ENCODE measurements around the gene SMAD5. TPM values are rescaled to one million over a fixed set of nuclear protein-coding genes. Genes with fewer than 3 reads are reported as not detected.

Gene SMAD5
- total and polyA plus RNA-seq, 5 donors from 2014 or later: 3.5 to 12.0 (median 4.5) TPM

GRCh38 chr5:136213919-136214493, 81.4 kb downstream of the SMAD5 start:
- Histone ChIP-seq H3K27me3 (ENCODE audit: control insufficient read depth, insufficient read depth, low read length) (no peaks in the 10 kb centered on the region), H3K27ac (ENCODE audit: insufficient read depth, low read length, poor library complexity, severe bottlenecking) (no peak overlapping the region), H3K9me3 (ENCODE audit: control insufficient read depth in 2 of 2, low read length in 2 of 2) (no peaks in the 10 kb centered on the region), H3K4me3 (ENCODE audit: low read depth, low read length) (no peak overlapping the region), H3K4me1 (ENCODE audit: control insufficient read depth, insufficient read depth, low read length, poor library complexity, severe bottlenecking) (no peaks in the 10 kb centered on the region), H3K36me3 (ENCODE audit: control insufficient read depth, insufficient read depth, low read length) (no peaks in the 10 kb centered on the region)
- no peak overlapping the region for H3K4me3 Mint-ChIP-seq
- no peak for ATAC-seq (ENCODE audit: low read depth in 2 of 2)
- H3K27me3 Mint-ChIP-seq: peaks cover 15% of the 10 kb centered on the region
- DNase-seq: no peak
- no peak overlapping the region for H3K27ac Mint-ChIP-seq
- H3K36me3 Mint-ChIP-seq: no peaks in the 10 kb centered on the region
- H3K4me1 Mint-ChIP-seq: no peaks in the 10 kb centered on the region
- H3K9me3 Mint-ChIP-seq: no peaks in the 10 kb centered on the region

GRCh38 chr5:136215812-136216211, 83.2 kb downstream of the SMAD5 start:
- Mint-ChIP-seq H3K4me1 (no peaks in the 10 kb centered on the region), H3K27me3 (peaks cover 17% of the 10 kb centered on the region), H3K9me3 (peaks cover 0 to 5% (median 3%) of the 10 kb centered on the region in 7 donors), H3K27ac (no peak overlapping the region), H3K36me3 (no peaks in the 10 kb centered on the region), H3K4me3 (no peak overlapping the region)
- Histone ChIP-seq H3K36me3 (ENCODE audit: control insufficient read depth, insufficient read depth, low read length) (no peaks in the 10 kb centered on the region), H3K27ac (ENCODE audit: insufficient read depth, low read length, poor library complexity, severe bottlenecking) (no peak overlapping the region), H3K4me1 (ENCODE audit: control insufficient read depth, insufficient read depth, low read length, poor library complexity, severe bottlenecking) (no peaks in the 10 kb centered on the region), H3K4me3 (ENCODE audit: low read depth, low read length) (no peak overlapping the region), H3K9me3 (ENCODE audit: control insufficient read depth in 2 of 2, low read length in 2 of 2) (no peaks in the 10 kb centered on the region), H3K27me3 (ENCODE audit: control insufficient read depth, insufficient read depth, low read length) (no peaks in the 10 kb centered on the region)
- DNase-seq: no peak
- no peak for ATAC-seq (ENCODE audit: low read depth in 2 of 2)

GRCh38 chr5:136216230-136216629, 83.6 kb downstream of the SMAD5 start:
- no peaks in the 10 kb centered on the region for H3K27me3 ChIP-seq (ENCODE audit: control insufficient read depth, insufficient read depth, low read length)
- H3K36me3 ChIP-seq (ENCODE audit: control insufficient read depth, insufficient read depth, low read length): no peaks in the 10 kb centered on the region
- H3K36me3 Mint-ChIP-seq: no peaks in the 10 kb centered on the region
- no peaks in the 10 kb centered on the region for H3K4me1 Mint-ChIP-seq
- DNase-seq (no peak), ATAC-seq (ENCODE audit: low read depth in 2 of 2) (no peak)
- no peaks in the 10 kb centered on the region for H3K9me3 ChIP-seq (ENCODE audit: control insufficient read depth in 2 of 2, low read length in 2 of 2)
- peaks cover 17% of the 10 kb centered on the region for H3K27me3 Mint-ChIP-seq
- H3K9me3 Mint-ChIP-seq: peaks cover 0 to 8% (median 3%) of the 10 kb centered on the region in 7 donors
- H3K4me1 ChIP-seq (ENCODE audit: control insufficient read depth, insufficient read depth, low read length, poor library complexity, severe bottlenecking): no peaks in the 10 kb centered on the region
- no peak overlapping the region for H3K27ac ChIP-seq (ENCODE audit: insufficient read depth, low read length, poor library complexity, severe bottlenecking)
- H3K4me3 ChIP-seq (ENCODE audit: low read depth, low read length): no peak overlapping the region
- no peak overlapping the region for H3K4me3 Mint-ChIP-seq
- H3K27ac Mint-ChIP-seq: no peak overlapping the region

- no peaks in the 10 kb centered on the region for H3K4me1 ChIP-seq (ENCODE audit: control insufficient read depth, insufficient read depth, low read length, poor library complexity, severe bottlenecking)
- no peaks in the 10 kb centered on the region for H3K4me1 Mint-ChIP-seq
- no peaks in the 10 kb centered on the region for H3K9me3 ChIP-seq (ENCODE audit: control insufficient read depth in 2 of 2, low read length in 2 of 2)
- no peaks in the 10 kb centered on the region for H3K27me3 ChIP-seq (ENCODE audit: control insufficient read depth, insufficient read depth, low read length)
- H3K36me3 Mint-ChIP-seq: no peaks in the 10 kb centered on the region
- no peak overlapping the region for H3K4me3 Mint-ChIP-seq
- H3K36me3 ChIP-seq (ENCODE audit: control insufficient read depth, insufficient read depth, low read length): no peaks in the 10 kb centered on the region
- H3K27ac ChIP-seq (ENCODE audit: insufficient read depth, low read length, poor library complexity, severe bottlenecking): no peak overlapping the region
- H3K4me3 ChIP-seq (ENCODE audit: low read depth, low read length): no peak overlapping the region
- peaks cover 0 to 17% (median 5%) of the 10 kb centered on the region in 7 donors for H3K9me3 Mint-ChIP-seq
- H3K27ac Mint-ChIP-seq: no peak overlapping the region
- DNase-seq (no peak), ATAC-seq (ENCODE audit: low read depth in 2 of 2) (no peak)
- H3K27me3 Mint-ChIP-seq: peaks cover 11% of the 10 kb centered on the region
Measured at GRCh38 chr5:136221340-136221739, 88.7 kb downstream of the SMAD5 start.

- no peaks in the 10 kb centered on the region for H3K9me3 ChIP-seq (ENCODE audit: control insufficient read depth in 2 of 2, low read length in 2 of 2)
- Mint-ChIP-seq H3K9me3 (peaks cover 0 to 17% (median 5%) of the 10 kb centered on the region in 7 donors), H3K27me3 (peaks cover 11% of the 10 kb centered on the region), H3K36me3 (no peaks in the 10 kb centered on the region), H3K4me3 (no peak overlapping the region), H3K27ac (no peak overlapping the region), H3K4me1 (no peaks in the 10 kb centered on the region)
- H3K36me3 ChIP-seq (ENCODE audit: control insufficient read depth, insufficient read depth, low read length): no peaks in the 10 kb centered on the region
- no peak overlapping the region for H3K27ac ChIP-seq (ENCODE audit: insufficient read depth, low read length, poor library complexity, severe bottlenecking)
- no peaks in the 10 kb centered on the region for H3K4me1 ChIP-seq (ENCODE audit: control insufficient read depth, insufficient read depth, low read length, poor library complexity, severe bottlenecking)
- no peaks in the 10 kb centered on the region for H3K27me3 ChIP-seq (ENCODE audit: control insufficient read depth, insufficient read depth, low read length)
- no peak overlapping the region for H3K4me3 ChIP-seq (ENCODE audit: low read depth, low read length)
- no peak for ATAC-seq (ENCODE audit: low read depth in 2 of 2)
- no peak for DNase-seq
Measured at GRCh38 chr5:136222580-136223235, 90.1 kb downstream of the SMAD5 start.

- Histone ChIP-seq H3K9me3 (ENCODE audit: control insufficient read depth in 2 of 2, low read length in 2 of 2) (no peaks in the 10 kb centered on the region), H3K4me3 (ENCODE audit: low read depth, low read length) (no peak overlapping the region), H3K36me3 (ENCODE audit: control insufficient read depth, insufficient read depth, low read length) (no peaks in the 10 kb centered on the region), H3K4me1 (ENCODE audit: control insufficient read depth, insufficient read depth, low read length, poor library complexity, severe bottlenecking) (no peaks in the 10 kb centered on the region), H3K27ac (ENCODE audit: insufficient read depth, low read length, poor library complexity, severe bottlenecking) (no peak overlapping the region), H3K27me3 (ENCODE audit: control insufficient read depth, insufficient read depth, low read length) (no peaks in the 10 kb centered on the region)
- H3K4me3 Mint-ChIP-seq: no peak overlapping the region
- H3K36me3 Mint-ChIP-seq: no peaks in the 10 kb centered on the region
- no peaks in the 10 kb centered on the region for H3K4me1 Mint-ChIP-seq
- H3K9me3 Mint-ChIP-seq: peaks cover 0 to 11% (median 2%) of the 10 kb centered on the region in 7 donors
- H3K27ac Mint-ChIP-seq: no peak overlapping the region
- DNase-seq: no peak
- ATAC-seq (ENCODE audit: low read depth in 2 of 2): no peak
- H3K27me3 Mint-ChIP-seq: peaks cover 11% of the 10 kb centered on the region
Measured at GRCh38 chr5:136225796-136226195, 93.2 kb downstream of the SMAD5 start.

GRCh38 chr5:136226401-136226800, 93.8 kb downstream of the SMAD5 start:
- Mint-ChIP-seq H3K36me3 (no peaks in the 10 kb centered on the region), H3K4me1 (no peaks in the 10 kb centered on the region), H3K4me3 (no peak overlapping the region), H3K27ac (no peak overlapping the region), H3K27me3 (peaks cover 11% of the 10 kb centered on the region), H3K9me3 (peaks cover 0 to 7% (median under 1%) of the 10 kb centered on the region in 7 donors)
- Histone ChIP-seq H3K4me3 (ENCODE audit: low read depth, low read length) (no peak overlapping the region), H3K27ac (ENCODE audit: insufficient read depth, low read length, poor library complexity, severe bottlenecking) (no peak overlapping the region), H3K36me3 (ENCODE audit: control insufficient read depth, insufficient read depth, low read length) (no peaks in the 10 kb centered on the region), H3K9me3 (ENCODE audit: control insufficient read depth in 2 of 2, low read length in 2 of 2) (no peaks in the 10 kb centered on the region), H3K27me3 (ENCODE audit: control insufficient read depth, insufficient read depth, low read length) (no peaks in the 10 kb centered on the region), H3K4me1 (ENCODE audit: control insufficient read depth, insufficient read depth, low read length, poor library complexity, severe bottlenecking) (no peaks in the 10 kb centered on the region)
- no peak for ATAC-seq (ENCODE audit: low read depth in 2 of 2)
- no peak for DNase-seq
